HFFc6 (cell line): Measurements from ENCODE around the gene ZNF548. TPM values are rescaled to one million over a fixed set of nuclear protein-coding genes. Genes with fewer than 3 reads are reported as not detected.

Experiments
- DNase-seq: peaks from one replicate; pipeline ENCODE4 v3.0.0-alpha.2; 2018
- H3K27ac Mint-ChIP-seq: 2 replicates; pipeline ENCODE4 v1.8.0; 2020; ENCODE audit warnings: mild to moderate bottlenecking, mixed read lengths
- H3K27me3 Mint-ChIP-seq: 2 replicates; pipeline ENCODE4 v1.8.0; 2021; ENCODE audit warnings: mild to moderate bottlenecking, moderate library complexity, mixed read lengths; ENCODE audit not compliant: insufficient read depth
- H3K36me3 Mint-ChIP-seq: 2 replicates; pipeline ENCODE4 v1.8.0; 2021; ENCODE audit warnings: low read depth, mixed read lengths
- H3K4me1 Mint-ChIP-seq: 2 replicates; pipeline ENCODE4 v1.8.0; 2020; ENCODE audit warnings: low read depth, mixed read lengths
- H3K4me3 Mint-ChIP-seq: 2 replicates; pipeline ENCODE4 v1.8.0; 2020; ENCODE audit warnings: mild to moderate bottlenecking, moderate library complexity, mixed read lengths
- H3K9me3 Mint-ChIP-seq: 2 replicates; pipeline ENCODE4 v1.8.0; 2020; ENCODE audit warnings: mild to moderate bottlenecking, mixed read lengths
- CTCF ChIP-seq: fragments of 200-600 bp; sonication (generic); IDR thresholded peaks from 2 replicates; pipeline ENCODE4 v1.5.0; 2021; ENCODE audit warnings: antibody characterized with exemption, mild to moderate bottlenecking
- total RNA-seq, 6 experiments: library from RNA; stranded (reverse); fragmentation: NEBNext Ultra II Directional; extraction: Animal tissue kit (Norgen Biotek cat#: 25700); gene quantifications; 2 replicates in 1 of 6; 3 replicates in 5 of 6; pipeline ENCODE4 v1.2.3, GENCODE V29; 2021

ZNF548 gene
- total RNA-seq, 6 experiments from 2014 or later = 8.0 to 10.4 (median 9.2) TPM

- no peak for TF ChIP-seq CTCF
- Mint-ChIP-seq H3K4me1 (peaks cover 24% of the 10 kb centered on the region), H3K4me3 (peak overlapping the region; percentile 94), H3K36me3 (peaks cover 49% of the 10 kb centered on the region), H3K27me3 (no peaks in the 10 kb centered on the region; the same call in 1 of the 2 replicates), H3K27ac (peak overlapping the region; percentile 95), H3K9me3 (peaks cover 19% of the 10 kb centered on the region)
- DNase-seq = peak; percentile 3
These were observed 44.9 kb downstream of the ZNF548 start for GRCh38 chr19:57434386-57435061.

DNA sequence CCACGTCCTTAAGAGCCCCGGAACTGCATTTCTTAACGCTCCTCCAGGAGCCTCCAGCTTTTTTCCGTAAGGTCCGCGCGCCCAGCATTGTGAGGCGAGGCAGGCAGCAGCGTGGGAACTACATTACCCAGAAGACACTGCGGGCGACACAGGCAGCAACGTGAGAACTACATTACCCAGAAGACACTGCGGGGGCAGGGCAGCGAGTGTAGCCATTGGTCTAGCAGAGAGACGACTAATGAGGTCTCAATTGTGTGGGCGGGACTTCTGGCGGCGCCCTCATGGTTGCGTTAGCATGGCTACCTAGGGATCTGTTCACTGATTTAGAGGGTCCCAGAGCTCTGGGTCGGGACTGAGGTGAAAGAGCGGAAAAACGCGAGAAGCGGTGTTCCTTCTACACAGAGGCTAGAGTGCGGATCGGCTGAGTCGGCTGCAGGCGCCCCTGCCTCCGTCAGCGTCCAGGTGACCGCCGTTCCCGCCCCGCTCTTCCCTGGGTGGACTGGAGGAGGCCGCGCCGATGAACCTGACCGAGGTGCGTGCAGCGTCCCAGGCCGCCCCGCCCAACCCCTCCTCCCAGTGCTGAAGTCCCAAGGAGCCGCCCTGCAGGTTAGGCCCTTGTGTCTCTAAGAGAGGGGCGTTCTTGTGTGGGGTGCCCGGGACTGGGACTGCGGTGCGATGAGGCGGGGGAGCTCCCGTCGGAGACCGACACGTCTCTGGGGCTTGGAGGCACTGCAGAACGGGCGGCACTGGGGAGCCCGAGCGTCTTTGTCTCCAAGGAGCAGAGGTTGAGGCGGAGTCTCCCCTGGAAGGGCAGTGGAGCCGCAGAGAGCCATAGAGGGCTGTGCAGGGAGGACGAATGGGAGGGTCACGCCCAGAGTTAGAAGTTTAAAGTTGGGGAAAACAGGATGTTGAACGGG, 45.7 kb downstream of the ZNF548 start, which contains the start of gene ZNF749:
TSS of gene ZNF749 (plus strand) at position 264 of the 917 bp plus-strand sequence. CDS start at position 518, 254 bp downstream.
- TF ChIP-seq CTCF = no peak
- Mint-ChIP-seq H3K4me1 (peaks cover 24% of the 10 kb centered on the region), H3K4me3 (peak within 1 kb of the TSS; percentile 94), H3K9me3 (peaks cover 26% of the 10 kb centered on the region), H3K27ac (peak within 1 kb of the TSS; percentile 95), H3K36me3 (peaks cover 57% of the 10 kb centered on the region), H3K27me3 (no peaks in the 10 kb centered on the region; the same call in 1 of the 2 replicates)
- DNase-seq = peak; percentile 97

- no peak for TF ChIP-seq CTCF
- peak overlapping the region; percentile 95 for H3K27ac Mint-ChIP-seq
- H3K36me3 Mint-ChIP-seq = peaks cover 66% of the 10 kb centered on the region
- peaks cover 24% of the 10 kb centered on the region for H3K4me1 Mint-ChIP-seq
- DNase-seq = no peak
- no peaks in the 10 kb centered on the region; the same call in 1 of the 2 replicates for H3K27me3 Mint-ChIP-seq
- H3K4me3 Mint-ChIP-seq = peak overlapping the region; percentile 94
- peaks cover 36% of the 10 kb centered on the region for H3K9me3 Mint-ChIP-seq
These were observed 46.8 kb downstream of the ZNF548 start for GRCh38 chr19:57436417-57436816.

- Mint-ChIP-seq H3K9me3 (peaks cover 51% of the 10 kb centered on the region), H3K4me1 (peaks cover 24% of the 10 kb centered on the region), H3K27ac (no peak overlapping the region), H3K27me3 (no peaks in the 10 kb centered on the region; the same call in 1 of the 2 replicates), H3K4me3 (no peak overlapping the region), H3K36me3 (peaks cover 77% of the 10 kb centered on the region)
- peak; percentile 4 for DNase-seq
- no peak for TF ChIP-seq CTCF
These were observed 48.3 kb downstream of the ZNF548 start for GRCh38 chr19:57437931-57438330.

GRCh38 chr19:57438925-57439324, 49.3 kb downstream of the ZNF548 start:
- Mint-ChIP-seq H3K27me3 (no peaks in the 10 kb centered on the region; the same call in 1 of the 2 replicates), H3K4me1 (peaks cover 24% of the 10 kb centered on the region), H3K4me3 (no peak overlapping the region), H3K36me3 (peaks cover 79% of the 10 kb centered on the region), H3K27ac (no peak overlapping the region), H3K9me3 (peaks cover 61% of the 10 kb centered on the region)
- no peak for TF ChIP-seq CTCF
- no peak for DNase-seq
